MG63 (cell line): ENCODE results near the gene DSG3. TPM values are rescaled to one million over a fixed set of nuclear protein-coding genes. Genes with fewer than 3 reads are reported as not detected.

ENCODE experiments used
- DNase-seq: peaks from one replicate; pipeline ENCODE4 v3.0.0-alpha.2; 2020
- H3K27me3 ChIP-seq: fragments of 250-450 bp; sonication (Bioruptor Pico); 2 replicates; pipeline ENCODE4 v1.5.1; 2020; ENCODE audit warnings: mild to moderate bottlenecking, moderate library complexity
- H3K36me3 ChIP-seq: fragments of 250-450 bp; sonication (Bioruptor Pico); 2 replicates; pipeline ENCODE4 v1.5.1; 2020; ENCODE audit warnings: mild to moderate bottlenecking, moderate library complexity
- H3K4me3 ChIP-seq: fragments of 250-450 bp; sonication (Bioruptor Pico); 2 replicates; pipeline ENCODE4 v1.5.1; 2020; ENCODE audit warnings: mild to moderate bottlenecking, moderate library complexity
- H3K9me3 ChIP-seq: fragments of 250-450 bp; sonication (Bioruptor Pico); 2 replicates; pipeline ENCODE4 v1.5.1; 2020; ENCODE audit warnings: mild to moderate bottlenecking, moderate library complexity
- total RNA-seq: library from RNA; depleted of rRNA; stranded (reverse); fragments of >200 nt; shearing (Covaris generic); gene quantifications from 2 replicates; pipeline ENCODE4 v1.2.3, GENCODE V29; 2014; ENCODE audit warnings: low replicate concordance; rRNA removed

Gene DSG3, protein sequence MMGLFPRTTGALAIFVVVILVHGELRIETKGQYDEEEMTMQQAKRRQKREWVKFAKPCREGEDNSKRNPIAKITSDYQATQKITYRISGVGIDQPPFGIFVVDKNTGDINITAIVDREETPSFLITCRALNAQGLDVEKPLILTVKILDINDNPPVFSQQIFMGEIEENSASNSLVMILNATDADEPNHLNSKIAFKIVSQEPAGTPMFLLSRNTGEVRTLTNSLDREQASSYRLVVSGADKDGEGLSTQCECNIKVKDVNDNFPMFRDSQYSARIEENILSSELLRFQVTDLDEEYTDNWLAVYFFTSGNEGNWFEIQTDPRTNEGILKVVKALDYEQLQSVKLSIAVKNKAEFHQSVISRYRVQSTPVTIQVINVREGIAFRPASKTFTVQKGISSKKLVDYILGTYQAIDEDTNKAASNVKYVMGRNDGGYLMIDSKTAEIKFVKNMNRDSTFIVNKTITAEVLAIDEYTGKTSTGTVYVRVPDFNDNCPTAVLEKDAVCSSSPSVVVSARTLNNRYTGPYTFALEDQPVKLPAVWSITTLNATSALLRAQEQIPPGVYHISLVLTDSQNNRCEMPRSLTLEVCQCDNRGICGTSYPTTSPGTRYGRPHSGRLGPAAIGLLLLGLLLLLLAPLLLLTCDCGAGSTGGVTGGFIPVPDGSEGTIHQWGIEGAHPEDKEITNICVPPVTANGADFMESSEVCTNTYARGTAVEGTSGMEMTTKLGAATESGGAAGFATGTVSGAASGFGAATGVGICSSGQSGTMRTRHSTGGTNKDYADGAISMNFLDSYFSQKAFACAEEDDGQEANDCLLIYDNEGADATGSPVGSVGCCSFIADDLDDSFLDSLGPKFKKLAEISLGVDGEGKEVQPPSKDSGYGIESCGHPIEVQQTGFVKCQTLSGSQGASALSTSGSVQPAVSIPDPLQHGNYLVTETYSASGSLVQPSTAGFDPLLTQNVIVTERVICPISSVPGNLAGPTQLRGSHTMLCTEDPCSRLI
- not detected in 2 replicates for total RNA-seq

DNA sequence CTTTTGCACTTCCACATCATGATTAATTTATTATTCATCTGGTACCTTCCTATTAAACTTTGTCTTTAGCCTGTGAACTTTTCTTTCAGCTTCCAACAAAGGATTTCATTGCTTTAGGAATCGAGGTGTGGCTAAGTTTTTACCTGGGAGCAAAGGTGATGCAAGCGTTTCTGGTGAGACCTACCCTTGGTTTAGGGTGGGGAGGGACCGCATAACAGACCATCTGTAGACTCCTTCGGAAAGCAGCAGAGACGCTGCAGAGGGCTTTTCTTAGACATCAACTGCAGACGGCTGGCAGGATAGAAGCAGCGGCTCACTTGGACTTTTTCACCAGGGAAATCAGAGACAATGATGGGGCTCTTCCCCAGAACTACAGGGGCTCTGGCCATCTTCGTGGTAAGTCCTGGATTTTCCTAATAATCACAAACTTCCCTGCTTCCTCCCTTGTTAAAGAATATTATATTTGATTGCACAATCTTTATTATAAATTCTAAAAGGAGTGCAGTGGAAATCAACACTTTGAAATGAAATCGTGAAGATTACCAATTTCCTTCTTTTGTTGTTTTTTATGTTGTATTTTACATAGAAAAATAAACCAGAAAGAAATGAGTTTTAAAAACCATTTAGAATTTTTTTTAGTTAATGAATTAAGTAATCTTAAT is at the start of gene DSG3:
Gene DSG3, plus strand, starts transcription at position 212 of the 662 bp plus-strand sequence. Its CDS starts 137 bp downstream, at position 349.
- no peak for DNase-seq
- Histone ChIP-seq H3K27me3 (no peaks in the 10 kb centered on the region), H3K4me3 (no peak within 1 kb of the TSS), H3K36me3 (no peaks in the 10 kb centered on the region), H3K9me3 (no peaks in the 10 kb centered on the region)

- Histone ChIP-seq H3K27me3 (peaks cover 6% of the 10 kb centered on the region; the same call in 1 of the 2 replicates), H3K36me3 (no peaks in the 10 kb centered on the region), H3K4me3 (no peak overlapping the region)
These were observed 49.4 kb upstream of the DSG3 start for GRCh38 chr18:31398191-31398590.

GRCh38 chr18:31399306-31400032 is 48.1 kb upstream of the DSG3 start:
- DNase-seq = no peak
- H3K9me3 ChIP-seq = no peaks in the 10 kb centered on the region
- H3K4me3 ChIP-seq = no peak overlapping the region
- H3K36me3 ChIP-seq = no peaks in the 10 kb centered on the region
- peaks cover 7% of the 10 kb centered on the region; the same call in 1 of the 2 replicates for H3K27me3 ChIP-seq

More at GRCh38 chr18:31398191-31398590, 49.4 kb upstream of the DSG3 start:
- no peak for DNase-seq
- no peaks in the 10 kb centered on the region for H3K9me3 ChIP-seq

GRCh38 chr18:31401156-31402025 is 46.1 kb upstream of the DSG3 start:
- no peak overlapping the region for H3K4me3 ChIP-seq
- no peak for DNase-seq
- H3K27me3 ChIP-seq = peaks cover 8% of the 10 kb centered on the region; the same call in 1 of the 2 replicates
- no peaks in the 10 kb centered on the region for H3K9me3 ChIP-seq
- no peaks in the 10 kb centered on the region for H3K36me3 ChIP-seq

DNA sequence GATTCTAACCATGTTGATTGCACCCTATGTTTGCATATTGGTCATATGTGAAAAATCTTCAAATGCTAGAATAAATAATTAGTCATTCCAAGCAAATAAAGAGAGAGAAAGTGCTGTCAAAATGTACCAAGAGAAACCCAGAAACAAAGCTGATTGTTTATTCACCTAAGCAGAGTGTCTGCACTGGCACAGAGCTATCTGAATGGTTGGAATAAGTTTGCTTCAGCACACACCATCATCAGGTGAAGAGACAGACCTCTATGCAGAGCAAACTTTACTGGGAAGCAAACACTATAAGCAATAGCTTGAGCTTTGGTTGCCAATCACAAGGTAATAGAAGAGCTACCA is 45.5 kb upstream of the DSG3 start:
- no peaks in the 10 kb centered on the region for H3K9me3 ChIP-seq
- H3K36me3 ChIP-seq = no peaks in the 10 kb centered on the region
- H3K27me3 ChIP-seq = peaks cover 8% of the 10 kb centered on the region; the same call in 1 of the 2 replicates
- H3K4me3 ChIP-seq = no peak overlapping the region
- no peak for DNase-seq

DNA sequence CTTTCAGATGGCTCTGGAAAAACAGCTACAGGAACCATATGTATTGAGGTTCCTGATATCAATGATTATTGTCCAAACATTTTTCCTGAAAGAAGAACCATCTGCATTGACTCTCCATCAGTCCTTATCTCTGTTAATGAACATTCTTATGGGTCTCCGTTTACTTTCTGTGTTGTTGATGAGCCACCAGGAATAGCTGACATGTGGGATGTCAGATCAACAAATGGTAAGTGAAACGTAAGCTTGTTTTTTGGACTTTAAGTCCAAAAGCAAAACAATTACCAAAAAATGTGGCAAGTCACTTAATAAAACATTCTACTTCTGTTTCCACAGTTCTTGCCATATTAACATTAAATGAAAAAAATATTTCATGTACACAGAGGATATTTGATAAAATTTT is 44.1 kb upstream of the DSG3 start:
- DNase-seq = no peak
- peaks cover 8% of the 10 kb centered on the region; the same call in 1 of the 2 replicates for H3K27me3 ChIP-seq

GRCh38 chr18:31407649-31408048 is 39.9 kb upstream of the DSG3 start:
- no peak for DNase-seq
- H3K4me3 ChIP-seq = no peak overlapping the region
- no peaks in the 10 kb centered on the region for H3K9me3 ChIP-seq
- H3K36me3 ChIP-seq = no peaks in the 10 kb centered on the region
- H3K27me3 ChIP-seq = 0 out of 2 replicates have a peak, but pooled peaks cover 2% of the 10 kb centered on the region

More for the DNA sequence above, 44.1 kb upstream of the DSG3 start:
- H3K4me3 ChIP-seq = no peak overlapping the region
- no peaks in the 10 kb centered on the region for H3K9me3 ChIP-seq
- no peaks in the 10 kb centered on the region for H3K36me3 ChIP-seq

GRCh38 chr18:31409276-31409675 is 38.3 kb upstream of the DSG3 start:
- Histone ChIP-seq H3K4me3 (no peak overlapping the region), H3K36me3 (no peaks in the 10 kb centered on the region)

GRCh38 chr18:31410716-31411483 is 36.6 kb upstream of the DSG3 start:
- H3K27me3 ChIP-seq = no peaks in the 10 kb centered on the region
- no peaks in the 10 kb centered on the region for H3K9me3 ChIP-seq
- DNase-seq = no peak
- H3K36me3 ChIP-seq = no peaks in the 10 kb centered on the region
- H3K4me3 ChIP-seq = no peak overlapping the region

More at GRCh38 chr18:31409276-31409675, 38.3 kb upstream of the DSG3 start:
- 0 out of 2 replicates have a peak, but pooled peaks cover 2% of the 10 kb centered on the region for H3K27me3 ChIP-seq
- no peaks in the 10 kb centered on the region for H3K9me3 ChIP-seq
- no peak for DNase-seq

- Histone ChIP-seq H3K27me3 (no peaks in the 10 kb centered on the region), H3K4me3 (no peak overlapping the region), H3K36me3 (no peaks in the 10 kb centered on the region), H3K9me3 (no peaks in the 10 kb centered on the region)
- no peak for DNase-seq
These were observed 34.4 kb upstream of the DSG3 start for GRCh38 chr18:31413137-31413536.

DNA sequence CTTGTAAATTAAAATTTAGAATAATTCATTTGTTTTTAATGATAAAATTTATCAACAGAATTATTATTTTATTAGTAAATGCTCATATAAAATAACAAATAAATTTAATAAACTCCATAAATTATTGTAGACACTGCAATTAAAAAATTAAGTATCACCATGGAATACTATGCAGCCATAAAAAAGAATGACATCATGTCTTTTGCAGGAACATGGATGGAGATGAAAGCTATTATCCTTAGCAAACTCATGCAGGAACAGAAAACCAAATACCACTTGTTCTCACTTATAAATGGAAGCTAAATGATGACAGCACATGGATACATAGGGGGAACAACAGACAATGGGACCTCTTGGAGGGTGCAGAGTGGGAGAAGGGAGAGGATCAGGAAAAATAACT is 29.7 kb upstream of the DSG3 start:
- no peak overlapping the region for H3K4me3 ChIP-seq

DNA sequence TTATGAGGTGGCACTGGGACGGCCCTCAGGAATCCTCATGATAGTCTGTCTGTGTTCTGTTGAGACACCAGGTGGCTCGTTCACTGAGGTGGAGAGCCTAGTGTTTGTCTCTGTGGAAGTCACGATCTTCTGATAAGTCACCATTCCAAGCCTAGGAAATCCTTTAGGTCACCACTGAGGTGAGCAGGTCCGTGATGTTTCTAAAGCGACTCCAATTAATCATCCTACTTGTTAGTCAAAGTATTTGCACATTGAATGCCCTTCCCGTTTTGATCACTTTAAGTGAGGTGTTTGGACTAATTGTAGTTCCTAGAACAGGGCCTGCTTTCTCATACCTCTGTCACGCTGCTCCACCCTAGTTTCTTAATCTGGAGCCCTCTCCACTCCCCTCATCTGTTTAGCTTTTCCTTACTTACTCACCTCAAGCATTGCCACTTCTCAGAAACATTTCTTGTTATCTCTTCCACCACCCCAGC is 28.0 kb upstream of the DSG3 start:
- no peak overlapping the region for H3K4me3 ChIP-seq
- H3K36me3 ChIP-seq = no peaks in the 10 kb centered on the region
- DNase-seq = no peak
- no peaks in the 10 kb centered on the region for H3K27me3 ChIP-seq
- no peaks in the 10 kb centered on the region for H3K9me3 ChIP-seq

More for the DNA sequence above, 29.7 kb upstream of the DSG3 start:
- H3K36me3 ChIP-seq = no peaks in the 10 kb centered on the region
- no peaks in the 10 kb centered on the region for H3K9me3 ChIP-seq
- DNase-seq = no peak
- no peaks in the 10 kb centered on the region for H3K27me3 ChIP-seq

DNA sequence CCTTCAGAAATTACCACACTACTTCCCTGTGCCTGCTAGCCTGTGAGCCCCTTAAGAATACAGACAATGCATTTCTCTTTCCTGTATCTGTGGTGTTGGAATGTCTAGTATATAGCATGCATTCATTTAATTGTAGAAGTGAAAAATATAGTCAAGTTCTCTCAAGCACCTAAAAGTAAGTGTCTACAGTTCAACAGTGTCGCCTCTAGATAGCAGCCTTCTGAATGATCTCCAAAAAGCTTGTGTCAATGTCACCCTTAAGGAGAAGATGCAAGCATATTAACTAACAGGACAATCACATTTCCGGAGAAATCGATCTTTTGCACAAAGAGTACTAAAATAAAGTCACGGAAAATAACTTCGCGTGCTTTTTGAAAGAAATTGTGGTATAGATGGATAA is 27.5 kb upstream of the DSG3 start:
- no peaks in the 10 kb centered on the region for H3K36me3 ChIP-seq
- H3K27me3 ChIP-seq = no peaks in the 10 kb centered on the region
- H3K4me3 ChIP-seq = no peak overlapping the region
- no peak for DNase-seq
- no peaks in the 10 kb centered on the region for H3K9me3 ChIP-seq

DNA sequence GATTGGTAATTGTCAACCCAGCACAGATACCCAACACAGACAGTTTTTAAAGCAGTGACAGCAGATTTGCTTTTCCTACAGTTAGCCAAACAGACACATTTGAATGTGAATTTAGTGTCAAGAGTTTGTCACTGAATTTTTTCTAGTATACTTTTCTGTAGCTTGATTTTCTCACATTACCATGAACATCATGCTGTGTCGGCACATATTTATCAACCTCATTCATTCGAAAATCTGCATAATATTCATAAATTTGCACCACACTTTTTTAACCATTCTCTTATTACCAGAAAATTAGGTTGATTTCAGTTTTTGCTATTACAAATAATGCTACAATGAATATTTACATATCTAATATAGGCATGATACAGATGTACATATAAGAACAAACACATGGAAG is 27.0 kb upstream of the DSG3 start:
- no peaks in the 10 kb centered on the region for H3K27me3 ChIP-seq
- no peaks in the 10 kb centered on the region for H3K36me3 ChIP-seq
- DNase-seq = no peak
- no peaks in the 10 kb centered on the region for H3K9me3 ChIP-seq
- no peak overlapping the region for H3K4me3 ChIP-seq
